AG09319 (cell line): Measurements from ENCODE around the gene SOX6.

Source experiments
- DNase-seq: peaks from one replicate; pipeline ENCODE4 v3.0.0-alpha.2; 2010; ENCODE audit warnings: low read depth; ENCODE audit errors: extremely low read depth
- CTCF ChIP-seq: IDR thresholded peaks from 2 replicates; pipeline ENCODE4 v1.5.1; 2011; ENCODE audit warnings: low read depth, mild to moderate bottlenecking, inconsistent platforms, low read length, moderate library complexity

The SOX6 gene

GRCh38 chr11:16194566-16194965 is 161.8 kb downstream of the SOX6 start:
- no peak for DNase-seq
- TF ChIP-seq CTCF, result no peak

- no peak for DNase-seq
- TF ChIP-seq CTCF, result no peak
These were observed 162.4 kb downstream of the SOX6 start for GRCh38 chr11:16193897-16194381.

GRCh38 chr11:16191868-16192240 is 164.5 kb downstream of the SOX6 start:
- DNase-seq, result no peak
- TF ChIP-seq CTCF, result no peak

GRCh38 chr11:16191212-16191867 is 165.0 kb downstream of the SOX6 start:
- no peak for TF ChIP-seq CTCF
- DNase-seq, result no peak

GRCh38 chr11:16186680-16187079 is 169.7 kb downstream of the SOX6 start:
- no peak for DNase-seq
- no peak for TF ChIP-seq CTCF

- DNase-seq, result no peak
- no peak for TF ChIP-seq CTCF
These were observed 171.3 kb downstream of the SOX6 start for GRCh38 chr11:16185042-16185441.

GRCh38 chr11:16184588-16184987 is 171.8 kb downstream of the SOX6 start:
- TF ChIP-seq CTCF, result no peak
- no peak for DNase-seq
